GM12878 (cell line): ENCODE data around the gene AMPD3. TPM values are rescaled to one million over a fixed set of nuclear protein-coding genes. Genes with fewer than 3 reads are reported as not detected.
A peak's percentile ranks its signal among the peaks of the same experiment; 100 is the strongest.

Source experiments
- ATAC-seq: fragments of 200-7000 bp; cut with Tn5 transposase; 3 replicates; pipeline ENCODE4 v1.9.1; 2020; ENCODE audit warnings: mild to moderate bottlenecking, moderate library complexity
- BruUV-seq: library from RNA; stranded (reverse); fragments of 400-500 nt; replicated peaks from 2 replicates; lab custom pipeline; 2021; lab: Mats Ljungman, UMichigan
- CTCF ChIA-PET: fragments of 300-600 bp; sonication (Branson Sonifier 250); formaldehyde crosslinking; extraction: SDS; loops from one replicate; lab custom pipeline; 2021; ENCODE audit warnings: inconsistent platforms; lab: Yijun Ruan, JAX
- POLR2A ChIA-PET: fragments of 350-600 bp; formaldehyde crosslinking; extraction: SDS; loops from one replicate; lab custom pipeline; 2021; ENCODE audit warnings: inconsistent platforms; lab: Charles Lee
- RAD21 ChIA-PET: fragments of 300-600 bp; sonication (Branson Sonifier 250); formaldehyde crosslinking; loops from one replicate; lab custom pipeline; 2023; ENCODE audit warnings: antibody characterized with exemption; ENCODE audit not compliant: unreplicated experiment; lab: Charles Lee
- SMC1A ChIA-PET: fragments of 300-600 bp; sonication (Branson Sonifier 250); formaldehyde crosslinking; loops from one replicate; lab custom pipeline; 2023; ENCODE audit not compliant: unreplicated experiment, uncharacterized antibody; lab: Charles Lee
- DNase-seq: peaks from one replicate; pipeline ENCODE4 v3.0.0-alpha.2; 2011; ENCODE audit warnings: low read depth, low spot score
- FAIRE-seq: peaks from 3 replicates; lab custom pipeline; 2011; peaks lifted over from hg19 to GRCh38; lab: Jason Lieb, UNC
- H2AFZ ChIP-seq: 2 replicates; pipeline ENCODE4 v1.6.0; 2011; ENCODE audit warnings: low read depth, low read length, control low read depth; ENCODE audit not compliant: control insufficient read depth
- H3K27ac ChIP-seq: 2 replicates; pipeline ENCODE4 v1.5.1; 2011; ENCODE audit warnings: control low read depth; ENCODE audit not compliant: control insufficient read depth, insufficient read depth
- H3K27me3 ChIP-seq, 2 experiments: replicated peaks in 1 of 2; 2 replicates each; pipeline versions ENCODE4 v1.6.0 to v1.6.1; 2011; ENCODE audit warnings: low read length in 1 of 2; ENCODE audit not compliant: control insufficient read depth in 2 of 2, insufficient read depth in 2 of 2
- H3K36me3 ChIP-seq, 2 experiments: 2 replicates each; pipeline ENCODE4 v1.5.1; 2011; ENCODE audit warnings: low read length in 1 of 2; ENCODE audit not compliant: control insufficient read depth in 2 of 2, insufficient read depth in 2 of 2
- H3K4me1 ChIP-seq: 2 replicates; pipeline ENCODE4 v1.6.1; 2011; ENCODE audit warnings: mild to moderate bottlenecking, low read length, moderate library complexity, mixed read lengths; ENCODE audit not compliant: control insufficient read depth, insufficient read depth
- H3K4me2 ChIP-seq: 2 replicates; pipeline ENCODE4 v1.6.0; 2011; ENCODE audit warnings: control low read depth; ENCODE audit not compliant: control insufficient read depth, insufficient read depth
- H3K4me3 ChIP-seq: fragments of 200-600 bp; sonication (generic); 2 replicates; pipeline ENCODE4 v1.5.1; 2016
- H3K79me2 ChIP-seq: 2 replicates; pipeline ENCODE4 v1.6.0; 2011; ENCODE audit warnings: low read length; ENCODE audit not compliant: control insufficient read depth, insufficient read depth
- H3K9ac ChIP-seq: 2 replicates; pipeline ENCODE4 v1.8.0; 2011; ENCODE audit warnings: low read length, control low read depth, mixed read lengths; ENCODE audit not compliant: control insufficient read depth, insufficient read depth
- H3K9me3 ChIP-seq: replicated peaks from 3 replicates; pipeline ENCODE4 v1.5.1; 2011; ENCODE audit warnings: mild to moderate bottlenecking, low read length; ENCODE audit not compliant: control insufficient read depth, insufficient read depth
- H4K20me1 ChIP-seq: 2 replicates; pipeline ENCODE4 v1.6.0; 2011; ENCODE audit not compliant: control insufficient read depth, insufficient read depth
- BACH1 ChIP-seq: fragments of 450-650 bp; IDR thresholded peaks from 2 replicates; pipeline ENCODE4 v1.6.1; 2017; ENCODE audit warnings: mild to moderate bottlenecking, borderline replicate concordance
- EED ChIP-seq: sonication (generic); IDR thresholded peaks from 2 replicates; pipeline ENCODE4 v1.6.1; 2016; ENCODE audit warnings: antibody characterized with exemption, low read depth
- IRF4 ChIP-seq: IDR thresholded peaks from 2 replicates; pipeline ENCODE4 v1.6.1; 2011; ENCODE audit warnings: low read depth, low read length
- SUZ12 ChIP-seq: fragments of 200-600 bp; sonication (generic); IDR thresholded peaks from one replicate; pipeline ENCODE4 v1.6.1; 2018; ENCODE audit warnings: antibody characterized with exemption, mild to moderate bottlenecking; ENCODE audit not compliant: unreplicated experiment
- ZNF687 ChIP-seq: fragments of 450-650 bp; IDR thresholded peaks from 2 replicates; pipeline ENCODE4 v1.6.1; 2017; ENCODE audit warnings: mild to moderate bottlenecking, moderate library complexity
- WGBS: methylation state at CpG from one replicate; pipeline ENCODE4 v1.1.6; 2016; ENCODE audit warnings: low lambda C conversion rate; ENCODE audit not compliant: insufficient replicate concordance, insufficient coverage; ENCODE audit errors: missing lambda C conversion rate; 5-methylcytosine and 5-hydroxymethylcytosine counted together
- in situ Hi-C: fragments of 300-500 bp; cut with MboI; formaldehyde crosslinking; loops from 9 replicates; pipeline ENCODE4 v1.14.3; 2018; ENCODE audit warnings: mixed read lengths
- intact Hi-C: fragments of 100-400 bp; cut with micrococcal nuclease; formaldehyde crosslinking; loops from one replicate; pipeline ENCODE4 v1.14.2; 2022; ENCODE audit not compliant: unreplicated experiment
- polyA plus RNA-seq, 11 experiments: library from polyadenylated mRNA; depleted of rRNA in 4 of 11; unstranded in 6 of 11; stranded (reverse) in 5 of 11; fragments of >200 nt; fragmentation: Nextera tagmentation in 4 of 11; fragmentation: Illumina TruSeq in 1 of 11; extraction: Ambion mirVana in 4 of 11; extraction: Trizol in 1 of 11; gene quantifications; 1 replicate in 1 of 11; 2 replicates in 10 of 11; pipeline versions ENCODE4 v1.2.1 to v1.2.3, GENCODE V29; 2011 to 2016; ENCODE audit warnings: inconsistent platforms in 2 of 11, missing spikeins in 2 of 11, low read depth in 1 of 11
- total RNA-seq, 4 experiments: library from RNA; depleted of rRNA in 3 of 4; stranded (reverse); fragments of >200 nt in 3 of 4; fragmentation: Illumina TruSeq in 1 of 4; extraction: Trizol in 1 of 4; gene quantifications; 2 replicates each; pipeline versions ENCODE4 v1.2.1 to v1.2.3, GENCODE V29; 2013 to 2021

The AMPD3 gene
- total and polyA plus RNA-seq, 10 of the 15 experiments (the other 5 are each of a cell fraction or from before 2014, with no cell fraction given), result 5.6 to 28.6 (median 15.9) TPM

GRCh38 chr11:10456519-10456918 lies 1.5 kb downstream of the AMPD3 start:
- peaks cover 0 to 2% of the 10 kb centered on the region in 2 experiments; a peak in 2 of 4 replicates for H3K27me3 ChIP-seq
- CTCF ChIA-PET, result interaction anchor here (0.6 to 7.0 kb wide), 10 partner anchors 10 to 307 kb away, joined by 3 to 69 read pairs (median 6); partner anchors contain the start of gene RNF141
- POLR2A ChIA-PET, result interaction anchor here (0.6 to 4.7 kb wide), 7 partner anchors 13 to 352 kb away, joined by 3 to 21 read pairs (median 5); partner anchors contain the start of genes EIF4G2 and RNF141
- 0 out of 2 replicates have a peak overlapping the region, but pooled peaks have one; percentile 9 for H2AFZ ChIP-seq
- FAIRE-seq (no peak), DNase-seq (no peak)
- H3K36me3 ChIP-seq, result no peaks in the 10 kb centered on the region
- in situ Hi-C loops (no loop called here), intact Hi-C loops (loop anchor here (5.0 kb wide), 3 partner anchors 71 to 296 kb away; partner anchors contain the start of genes CTR9 and RNF141)
- H4K20me1 ChIP-seq, result peaks cover 3% of the 10 kb centered on the region; the same call in 1 of the 2 replicates
- BruUV-seq, result no TSS peak
- no peak for TF ChIP-seq SUZ12
- no peak for TF ChIP-seq EED
- no peak for TF ChIP-seq BACH1
- no peak for TF ChIP-seq IRF4
- TF ChIP-seq ZNF687, result no peak
- TF ChIP-seq, all 136 proteins: peak for 0
- ATAC-seq, result no peak; the same call in 2 of the 3 replicates
- H3K9ac ChIP-seq, result peak overlapping the region; percentile 62; the same call in 1 of the 2 replicates
- H3K4me3 ChIP-seq, result peak overlapping the region; percentile 66
- H3K4me1 ChIP-seq, result peaks cover 52% of the 10 kb centered on the region
- peak overlapping the region; percentile 79 for H3K4me2 ChIP-seq
- H3K79me2 ChIP-seq, result peaks cover 27% of the 10 kb centered on the region
- peak overlapping the region; percentile 59 for H3K27ac ChIP-seq
- RAD21 ChIA-PET, result interaction anchor here (0.6 to 6.7 kb wide), 14 partner anchors 10 to 198 kb away, joined by 3 to 63 read pairs (median 6); partner anchors contain the start of gene RNF141
- H3K9me3 ChIP-seq, result no peaks in the 10 kb centered on the region
- 17% methylated on average over 3 of the region's 3 CpGs for WGBS
- SMC1A ChIA-PET, result interaction anchor here (0.6 to 6.0 kb wide), 13 partner anchors 12 to 354 kb away, joined by 3 to 44 read pairs (median 6); partner anchors contain the start of gene RNF141
